Naive thymus-derived CD4-positive, alpha-beta T cell (primary cell): ENCODE measurements around the gene MTX2. TPM values are rescaled to one million over a fixed set of nuclear protein-coding genes. Genes with fewer than 3 reads are reported as not detected.

Experiments used
- ATAC-seq: fragments of 150-1000 bp; cut with Tn5 transposase; 2 replicates; pipeline ENCODE4 v1.10.0; 2021; ENCODE audit warnings: mild to moderate bottlenecking, moderate library complexity
- CTCF ChIA-PET: fragments of 350-600 bp; sonication (Branson Sonifier 250); formaldehyde crosslinking; loops from one replicate; lab custom pipeline; 2021; ENCODE audit warnings: antibody characterized with exemption; lab: Charles Lee
- POLR2A ChIA-PET: fragments of 350-600 bp; sonication (Branson Sonifier 250); formaldehyde crosslinking; loops from one replicate; lab custom pipeline; 2021; ENCODE audit warnings: antibody characterized with exemption, inconsistent platforms; lab: Charles Lee
- DNase-seq, 9 donors: peaks; one replicate each; pipeline versions ENCODE4 v3.0.0 to v3.0.0-alpha.2; 2020 to 2022; ENCODE audit warnings: mixed read lengths in 1 of 9
- H3K27ac ChIP-seq: one replicate; pipeline ENCODE4 v1.7.0; 2013; ENCODE audit warnings: mild to moderate bottlenecking, low read depth, low read length, moderate library complexity
- H3K27me3 ChIP-seq, 2 donors: one replicate each; pipeline ENCODE4 v1.7.0; 2013; ENCODE audit warnings: low read length in 2 of 2, mild to moderate bottlenecking in 2 of 2, moderate library complexity in 2 of 2; ENCODE audit not compliant: control insufficient read depth in 2 of 2, insufficient read depth in 2 of 2
- H3K36me3 ChIP-seq, 3 experiments: 1 replicate in 2 of 3; 2 replicates in 1 of 3; pipeline ENCODE4 v1.7.0; 2013; ENCODE audit warnings: low read length in 3 of 3, mild to moderate bottlenecking in 3 of 3, moderate library complexity in 1 of 3; ENCODE audit not compliant: insufficient read depth in 3 of 3, control insufficient read depth in 2 of 3
- H3K4me1 ChIP-seq, 2 donors: one replicate each; pipeline ENCODE4 v1.7.0; 2013; ENCODE audit warnings: low read length in 2 of 2, mild to moderate bottlenecking in 2 of 2, moderate library complexity in 1 of 2; ENCODE audit not compliant: control insufficient read depth in 2 of 2, insufficient read depth in 2 of 2
- H3K4me3 ChIP-seq: 2 replicates; pipeline ENCODE4 v1.7.0; 2013; ENCODE audit warnings: mild to moderate bottlenecking, low read length
- H3K9me3 ChIP-seq, 3 experiments: 1 replicate in 2 of 3; 2 replicates in 1 of 3; pipeline ENCODE4 v1.7.0; 2013; ENCODE audit warnings: low read length in 3 of 3; ENCODE audit not compliant: control insufficient read depth in 2 of 3
- H3K27ac Mint-ChIP-seq, 9 donors: one replicate each; pipeline ENCODE4 v1.8.0; 2020 to 2022; ENCODE audit warnings: mixed read lengths in 9 of 9, mild to moderate bottlenecking in 8 of 9, moderate library complexity in 5 of 9, inconsistent platforms in 2 of 9
- H3K27me3 Mint-ChIP-seq, 5 donors: one replicate each; pipeline ENCODE4 v1.8.0; 2021 to 2022; ENCODE audit warnings: mixed read lengths in 5 of 5, mild to moderate bottlenecking in 1 of 5
- H3K36me3 Mint-ChIP-seq, 5 donors: one replicate each; pipeline ENCODE4 v1.8.0; 2020 to 2022; ENCODE audit warnings: mixed read lengths in 5 of 5, mild to moderate bottlenecking in 3 of 5, inconsistent platforms in 1 of 5
- H3K4me1 Mint-ChIP-seq, 7 donors: one replicate each; pipeline ENCODE4 v1.8.0; 2020 to 2022; ENCODE audit warnings: mixed read lengths in 7 of 7, mild to moderate bottlenecking in 3 of 7, inconsistent platforms in 1 of 7
- H3K4me3 Mint-ChIP-seq, 10 donors: one replicate each; pipeline ENCODE4 v1.8.0; 2020 to 2022; ENCODE audit warnings: mild to moderate bottlenecking in 10 of 10, mixed read lengths in 10 of 10, moderate library complexity in 6 of 10, inconsistent platforms in 2 of 10
- H3K9me3 Mint-ChIP-seq, 11 donors: one replicate each; pipeline ENCODE4 v1.8.0; 2020 to 2022; ENCODE audit warnings: mixed read lengths in 11 of 11, mild to moderate bottlenecking in 4 of 11, inconsistent platforms in 1 of 11, moderate library complexity in 1 of 11
- intact Hi-C, 2 donors: fragments of 100-400 bp; cut with micrococcal nuclease; formaldehyde crosslinking; loops; one replicate each; pipeline ENCODE4 v1.15.1; 2023
- polyA plus RNA-seq, 2 donors: library from polyadenylated mRNA; unstranded; fragments of 300-500 nt; fragmentation: Illumina TruSeq; gene quantifications; one replicate each; pipeline ENCODE4 v1.2.3, GENCODE V29; 2021
- total RNA-seq, 6 experiments: library from RNA in 5 of 6; stranded (reverse) in 5 of 6; gene quantifications; 1 replicate in 5 of 6; 2 replicates in 1 of 6; pipeline ENCODE4 v1.2.3 and lab custom pipeline; 2021 to 2026

The MTX2 gene
- 10 to 100 TPM in 1 of 5 experiments, 1 to 10 TPM in 4; 6.6 to 14.3 (median 9.3) TPM for total RNA-seq
- polyA plus RNA-seq = 10 to 100 TPM; 17.8 to 19.5 TPM
- 14.0 reads per million, percentile 43 among the genes with 10 or more reads in this experiment for total RNA-seq (lab: John Stamatoyannopoulos, UW)

GRCh38 chr2:176269319-176270099 lies at the start of gene MTX2:
MTX2 (plus strand) TSS chr2:176269442; CDS start chr2:176269630, 188 bp downstream.
- H3K9me3 Mint-ChIP-seq = no peaks in the 10 kb centered on the region
- H3K36me3 Mint-ChIP-seq = peaks cover 0 to 4% (median 0%) of the 10 kb centered on the region in 5 donors
- peaks cover 16 to 46% (median 39%) of the 10 kb centered on the region in 7 donors for H3K4me1 Mint-ChIP-seq
- Histone ChIP-seq H3K4me1 (peaks cover 7 to 8% of the 10 kb centered on the region in 2 donors), H3K27ac (peak within 1 kb of the TSS; percentile 84), H3K27me3 (no peaks in the 10 kb centered on the region), H3K9me3 (no peaks in the 10 kb centered on the region), H3K36me3 (peaks cover 0 to 7% (median 0%) of the 10 kb centered on the region in 3 experiments), H3K4me3 (peak within 1 kb of the TSS; percentile 97)
- intact Hi-C loops = loop anchor here (1.0 to 10.0 kb wide), 10 partner anchors 137 to 1845 kb away; partner anchors contain the start of genes ATF2 (in 1 of the 2), HNRNPA3 (in 1 of the 2), LNPK (in 1 of the 2) and RBM45 (in 1 of the 2)
- CTCF ChIA-PET = interaction anchor here (1.2 kb wide), 1 partner anchor 14 kb away, joined by 3 read pairs; no protein-coding TSS in a partner anchor
- peak within 1 kb of the TSS; percentile 95 to 99 (median 97) for H3K4me3 Mint-ChIP-seq
- POLR2A ChIA-PET = no interaction called here
- peak; percentile 92 for ATAC-seq
- peaks cover 0 to 19% (median 9%) of the 10 kb centered on the region in 5 donors for H3K27me3 Mint-ChIP-seq
- H3K27ac Mint-ChIP-seq = peak within 1 kb of the TSS; percentile 70 to 97 (median 92)
- peak; percentile 48 to 80 (median 75) for DNase-seq

GRCh38 chr2:176227874-176228273 lies 41.4 kb upstream of the MTX2 start:
- no peak for ATAC-seq
- no peaks in the 10 kb centered on the region for H3K4me1 Mint-ChIP-seq
- Histone ChIP-seq H3K27ac (no peak overlapping the region), H3K9me3 (no peaks in the 10 kb centered on the region), H3K4me3 (no peak overlapping the region), H3K27me3 (no peaks in the 10 kb centered on the region), H3K4me1 (no peaks in the 10 kb centered on the region), H3K36me3 (no peaks in the 10 kb centered on the region)
- no peak for DNase-seq
- ChIA-PET CTCF (interaction anchor here (0.7 kb wide), 1 partner anchor 17 kb away, joined by 5 read pairs; no protein-coding TSS in a partner anchor), POLR2A (no interaction called here)
- H3K27me3 Mint-ChIP-seq = peaks cover 18 to 73% (median 56%) of the 10 kb centered on the region in 5 donors
- intact Hi-C loops = no loop called here
- H3K9me3 Mint-ChIP-seq = peaks cover 0 to 2% (median 0%) of the 10 kb centered on the region in 11 donors
- no peak overlapping the region for H3K4me3 Mint-ChIP-seq
- H3K27ac Mint-ChIP-seq = no peak overlapping the region
- no peaks in the 10 kb centered on the region for H3K36me3 Mint-ChIP-seq

DNA sequence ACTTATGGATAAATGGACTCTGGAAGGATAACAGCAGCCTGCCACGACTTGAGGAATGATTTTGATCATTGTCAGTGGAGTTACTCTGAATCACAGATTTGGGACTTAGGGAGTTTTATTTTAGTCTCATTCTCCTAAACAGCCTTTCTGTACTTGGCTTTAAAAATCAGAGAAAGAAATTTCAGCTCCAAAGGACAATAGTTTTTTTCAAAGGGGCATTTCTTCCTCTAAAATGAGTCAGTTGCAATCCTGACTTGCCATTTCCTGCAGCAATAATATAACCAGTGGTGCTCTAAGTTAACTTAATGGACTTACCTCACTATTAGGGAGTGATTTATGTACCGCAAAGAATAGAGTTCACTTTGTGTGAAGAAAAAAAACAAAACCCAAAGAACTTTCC lies 35.1 kb upstream of the MTX2 start:
- ATAC-seq (no peak), DNase-seq (no peak)
- no peaks in the 10 kb centered on the region for H3K9me3 Mint-ChIP-seq
- no peaks in the 10 kb centered on the region for H3K36me3 ChIP-seq
- ChIA-PET POLR2A (no interaction called here), CTCF (interaction anchor here (0.8 kb wide), 1 partner anchor 8 kb away, joined by 3 read pairs; no protein-coding TSS in a partner anchor)
- H3K27ac Mint-ChIP-seq = no peak overlapping the region
- no peaks in the 10 kb centered on the region for H3K36me3 Mint-ChIP-seq
- peaks cover 23 to 55% (median 51%) of the 10 kb centered on the region in 5 donors for H3K27me3 Mint-ChIP-seq
- intact Hi-C loops = no loop called here
- H3K27me3 ChIP-seq = no peaks in the 10 kb centered on the region
- no peak overlapping the region for H3K4me3 ChIP-seq
- no peak overlapping the region for H3K27ac ChIP-seq
- no peaks in the 10 kb centered on the region for H3K4me1 Mint-ChIP-seq
- no peaks in the 10 kb centered on the region for H3K4me1 ChIP-seq
- no peaks in the 10 kb centered on the region for H3K9me3 ChIP-seq
- H3K4me3 Mint-ChIP-seq = no peak overlapping the region

DNA sequence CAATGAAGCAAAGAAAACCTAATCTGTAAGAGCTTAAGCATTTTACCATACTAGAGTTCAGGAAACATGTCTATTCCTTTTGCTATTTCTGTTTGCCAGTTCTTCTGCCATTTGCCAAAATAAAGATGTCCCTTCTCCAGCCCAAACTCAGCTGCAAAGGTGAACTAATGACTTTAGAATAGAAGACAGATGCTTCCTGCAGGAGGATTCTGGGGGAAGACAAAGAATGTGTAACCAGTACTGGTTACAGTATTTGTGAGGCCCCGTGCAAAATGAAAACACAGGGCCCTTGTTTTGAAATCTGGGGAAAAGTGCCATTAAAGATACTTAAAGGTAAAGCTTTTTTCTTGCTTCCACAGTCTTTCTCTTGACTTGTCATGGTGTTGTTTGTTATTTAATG lies 34.3 kb upstream of the MTX2 start:
- Histone ChIP-seq H3K4me1 (no peaks in the 10 kb centered on the region), H3K36me3 (no peaks in the 10 kb centered on the region), H3K4me3 (no peak overlapping the region), H3K9me3 (no peaks in the 10 kb centered on the region), H3K27ac (no peak overlapping the region), H3K27me3 (no peaks in the 10 kb centered on the region)
- H3K4me3 Mint-ChIP-seq = no peak overlapping the region
- ChIA-PET CTCF (interaction anchor here (0.8 kb wide), 1 partner anchor 9 kb away, joined by 3 read pairs; no protein-coding TSS in a partner anchor), POLR2A (no interaction called here)
- peaks cover 28 to 54% (median 49%) of the 10 kb centered on the region in 5 donors for H3K27me3 Mint-ChIP-seq
- DNase-seq = no peak
- H3K36me3 Mint-ChIP-seq = no peaks in the 10 kb centered on the region
- intact Hi-C loops = no loop called here
- H3K4me1 Mint-ChIP-seq = no peaks in the 10 kb centered on the region
- H3K9me3 Mint-ChIP-seq = no peaks in the 10 kb centered on the region
- ATAC-seq = no peak
- H3K27ac Mint-ChIP-seq = no peak overlapping the region

DNA sequence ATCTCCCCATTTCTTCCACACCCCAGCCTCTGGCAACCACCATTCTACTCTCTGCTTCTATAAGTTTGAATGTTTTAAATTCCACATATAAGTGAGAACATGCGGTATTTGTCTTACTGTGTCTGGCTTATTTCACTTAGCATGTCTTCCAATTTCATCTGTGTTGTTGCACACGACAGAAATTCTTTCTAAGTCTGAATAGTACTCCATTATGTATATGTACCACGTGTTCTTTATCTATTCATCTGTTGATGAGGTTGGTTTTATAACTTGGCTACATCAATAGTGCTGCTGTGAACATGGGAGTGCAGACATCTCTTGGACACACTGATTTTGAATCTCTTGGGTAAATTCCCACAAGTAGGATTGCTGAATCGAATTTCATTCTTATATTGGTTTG lies 31.8 kb upstream of the MTX2 start:
- Histone ChIP-seq H3K27ac (no peak overlapping the region), H3K4me1 (no peaks in the 10 kb centered on the region), H3K4me3 (no peak overlapping the region), H3K9me3 (no peaks in the 10 kb centered on the region), H3K36me3 (no peaks in the 10 kb centered on the region), H3K27me3 (no peaks in the 10 kb centered on the region)
- ATAC-seq (no peak), DNase-seq (no peak)
- Mint-ChIP-seq H3K9me3 (no peaks in the 10 kb centered on the region), H3K36me3 (no peaks in the 10 kb centered on the region), H3K4me3 (no peak overlapping the region), H3K4me1 (no peaks in the 10 kb centered on the region), H3K27me3 (peaks cover 28 to 44% (median 40%) of the 10 kb centered on the region in 5 donors), H3K27ac (no peak overlapping the region)
- intact Hi-C loops = no loop called here
- POLR2A ChIA-PET = no interaction called here
- CTCF ChIA-PET = no interaction called here

- H3K27ac ChIP-seq = no peak overlapping the region
- no peaks in the 10 kb centered on the region for H3K4me1 Mint-ChIP-seq
- no peaks in the 10 kb centered on the region for H3K36me3 ChIP-seq
- H3K4me3 ChIP-seq = no peak overlapping the region
- H3K9me3 Mint-ChIP-seq = no peaks in the 10 kb centered on the region
- DNase-seq = no peak
- ChIA-PET CTCF (no interaction called here), POLR2A (no interaction called here)
- H3K4me1 ChIP-seq = no peaks in the 10 kb centered on the region
- H3K4me3 Mint-ChIP-seq = no peak overlapping the region
- H3K27me3 ChIP-seq = no peaks in the 10 kb centered on the region
- no peaks in the 10 kb centered on the region for H3K36me3 Mint-ChIP-seq
- intact Hi-C loops = no loop called here
- no peaks in the 10 kb centered on the region for H3K9me3 ChIP-seq
- no peak for ATAC-seq
- H3K27me3 Mint-ChIP-seq = peaks cover 26 to 44% (median 34%) of the 10 kb centered on the region in 5 donors
- no peak overlapping the region for H3K27ac Mint-ChIP-seq
Observed at GRCh38 chr2:176239031-176239430, 30.2 kb upstream of the MTX2 start.
